Choroid plexus epithelial cell (primary cell): ENCODE data around the gene NIPAL3.
A peak's percentile ranks its signal among the peaks of the same experiment; 100 is the strongest.

Source experiments
- DNase-seq: peaks from one replicate; pipeline ENCODE4 v3.0.0-alpha.2; 2010; ENCODE audit warnings: low read depth
- H3K4me3 ChIP-seq: 2 replicates; pipeline ENCODE4 v1.5.1; 2011; ENCODE audit warnings: low read depth, mild to moderate bottlenecking, control low read depth, low read length, moderate library complexity
- TF ChIP-seq, protein P1 (sequence below): conservative IDR thresholded peaks from 2 replicates; pipeline ENCODE4 v1.5.1; 2011; ENCODE audit warnings: low read depth, mild to moderate bottlenecking, control low read depth, inconsistent platforms, low read length, moderate library complexity

The NIPAL3 gene

DNA sequence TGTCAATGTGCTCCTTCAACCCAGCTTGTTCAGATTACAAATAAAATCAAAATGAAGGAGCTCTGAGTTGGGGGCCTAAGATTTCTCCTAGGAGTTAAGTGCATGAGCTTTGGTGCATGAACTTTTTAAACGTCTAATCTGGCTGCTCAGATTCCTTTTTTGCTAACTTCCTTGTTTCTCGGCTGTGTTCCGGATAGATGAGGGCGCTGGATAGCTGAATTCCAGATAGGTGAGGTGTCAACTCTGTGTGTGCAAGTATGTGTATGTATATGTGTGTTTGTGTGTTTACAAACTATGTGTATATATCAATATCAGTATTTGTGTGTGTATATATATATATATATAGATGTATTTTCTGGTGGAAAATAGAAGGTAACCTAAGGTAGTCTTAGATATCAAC lies 49.5 kb downstream of the NIPAL3 start:
- DNase-seq, result no peak
- TF ChIP-seq, protein P1, sequence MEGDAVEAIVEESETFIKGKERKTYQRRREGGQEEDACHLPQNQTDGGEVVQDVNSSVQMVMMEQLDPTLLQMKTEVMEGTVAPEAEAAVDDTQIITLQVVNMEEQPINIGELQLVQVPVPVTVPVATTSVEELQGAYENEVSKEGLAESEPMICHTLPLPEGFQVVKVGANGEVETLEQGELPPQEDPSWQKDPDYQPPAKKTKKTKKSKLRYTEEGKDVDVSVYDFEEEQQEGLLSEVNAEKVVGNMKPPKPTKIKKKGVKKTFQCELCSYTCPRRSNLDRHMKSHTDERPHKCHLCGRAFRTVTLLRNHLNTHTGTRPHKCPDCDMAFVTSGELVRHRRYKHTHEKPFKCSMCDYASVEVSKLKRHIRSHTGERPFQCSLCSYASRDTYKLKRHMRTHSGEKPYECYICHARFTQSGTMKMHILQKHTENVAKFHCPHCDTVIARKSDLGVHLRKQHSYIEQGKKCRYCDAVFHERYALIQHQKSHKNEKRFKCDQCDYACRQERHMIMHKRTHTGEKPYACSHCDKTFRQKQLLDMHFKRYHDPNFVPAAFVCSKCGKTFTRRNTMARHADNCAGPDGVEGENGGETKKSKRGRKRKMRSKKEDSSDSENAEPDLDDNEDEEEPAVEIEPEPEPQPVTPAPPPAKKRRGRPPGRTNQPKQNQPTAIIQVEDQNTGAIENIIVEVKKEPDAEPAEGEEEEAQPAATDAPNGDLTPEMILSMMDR, result no peak
- H3K4me3 ChIP-seq, result no peak overlapping the region

DNA sequence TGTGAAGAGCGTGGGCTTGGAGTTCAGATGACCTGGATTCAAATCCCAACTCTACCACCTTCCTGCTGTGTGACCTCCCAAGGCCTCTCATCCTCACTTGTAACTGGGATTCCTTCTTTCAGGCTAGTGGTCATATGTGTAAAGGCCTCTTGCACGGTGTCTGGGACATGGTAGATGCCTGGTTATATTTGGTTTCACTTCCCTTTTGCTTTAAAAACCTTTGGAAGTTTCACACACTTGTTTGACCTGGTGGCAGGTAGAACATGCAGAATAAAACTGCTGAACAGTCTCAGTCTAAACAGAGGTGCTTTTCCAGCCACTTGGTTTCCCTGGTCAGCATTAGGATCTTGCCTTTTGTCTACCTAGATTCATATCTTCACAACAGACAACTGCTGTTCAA lies 50.0 kb downstream of the NIPAL3 start:
- TF ChIP-seq, protein P1, result no peak
- DNase-seq, result no peak
- no peak overlapping the region for H3K4me3 ChIP-seq

DNA sequence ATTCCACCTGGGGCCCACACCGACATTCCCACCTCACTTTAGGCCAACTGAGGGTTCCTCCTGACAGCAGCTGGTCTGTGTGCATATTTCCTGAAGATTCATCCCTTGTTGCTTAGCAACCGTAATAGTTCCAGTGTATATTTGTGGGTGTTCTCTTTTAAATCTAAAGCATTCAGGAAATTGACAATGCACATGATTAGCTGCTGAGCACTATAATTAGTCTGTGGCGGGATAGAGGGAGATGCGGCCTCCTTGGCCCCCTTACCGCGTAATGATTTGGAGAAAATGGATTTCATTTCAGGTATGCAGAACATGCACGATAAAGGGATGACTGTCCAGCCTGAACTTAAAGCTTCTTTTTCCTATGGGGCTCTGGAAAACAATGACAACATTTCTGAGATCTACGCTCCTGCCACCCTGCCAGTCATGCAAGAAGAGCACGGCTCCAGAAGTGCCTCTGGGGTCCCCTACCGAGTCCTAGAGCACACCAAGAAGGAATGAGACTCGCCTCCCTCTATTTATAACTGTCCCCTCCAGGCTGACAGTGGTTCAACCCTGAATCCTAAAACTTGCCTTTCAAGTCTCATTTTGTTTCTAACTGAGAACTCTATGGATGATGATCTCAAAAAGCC lies 53.2 kb downstream of the NIPAL3 start:
- H3K4me3 ChIP-seq, result no peak overlapping the region
- peak; percentile 15 for DNase-seq
- TF ChIP-seq, protein P1, result no peak

DNA sequence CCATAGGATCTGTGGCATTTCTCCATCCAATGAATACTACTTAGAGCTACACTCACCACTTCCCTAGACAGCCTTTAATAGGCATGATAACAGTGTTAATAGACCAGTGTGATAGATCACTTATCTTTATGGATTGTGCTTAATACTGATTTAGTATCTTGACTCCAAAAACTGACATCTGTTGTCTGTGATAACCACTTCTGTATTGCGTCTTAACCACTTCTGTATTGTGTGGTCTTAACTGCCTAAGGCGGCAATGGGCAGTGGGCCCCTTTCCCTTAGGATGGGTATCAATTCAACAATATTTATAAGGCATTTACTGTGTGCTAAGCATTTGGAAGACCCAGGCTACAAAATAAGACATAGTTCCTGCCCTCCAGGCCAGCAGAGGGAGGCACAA lies 55.0 kb downstream of the NIPAL3 start:
- no peak overlapping the region for H3K4me3 ChIP-seq
- TF ChIP-seq, protein P1, result no peak
- DNase-seq, result no peak

DNA sequence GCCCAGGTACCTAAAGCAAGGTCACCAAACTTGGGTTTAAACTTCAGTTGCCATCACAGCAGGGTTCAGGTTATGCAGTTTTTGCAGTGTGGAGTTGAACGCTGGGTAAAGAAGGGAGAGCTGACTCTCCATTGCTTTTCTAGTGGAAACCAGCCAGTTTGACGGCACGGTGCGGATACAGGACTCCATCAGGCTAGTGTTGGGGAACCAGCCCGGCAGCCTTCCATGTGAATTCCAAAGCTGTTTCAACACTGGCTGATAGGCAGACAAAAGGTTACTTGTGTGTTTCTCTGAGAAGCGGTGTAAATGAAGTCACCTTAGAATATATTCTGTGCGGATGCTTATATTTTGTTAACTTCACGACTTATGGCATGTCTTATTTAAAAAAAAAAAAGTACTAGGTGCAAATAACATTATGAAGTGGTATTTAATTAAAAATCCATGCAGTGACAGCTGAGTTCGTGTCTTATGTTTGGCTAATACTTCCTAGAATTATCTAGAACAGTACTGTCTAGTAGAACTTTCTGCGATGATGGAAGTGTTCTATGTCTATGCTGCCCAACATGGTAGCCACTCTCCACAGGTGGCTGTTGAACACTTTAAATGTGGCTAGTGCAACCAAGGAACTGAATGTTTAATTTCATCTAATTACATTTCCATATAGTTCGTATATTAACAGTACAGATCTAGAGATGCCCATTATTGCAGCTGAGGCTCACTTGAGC lies 57.1 kb downstream of the NIPAL3 start:
- TF ChIP-seq, protein P1, result no peak
- no peak for DNase-seq
- H3K4me3 ChIP-seq, result no peak overlapping the region

DNA sequence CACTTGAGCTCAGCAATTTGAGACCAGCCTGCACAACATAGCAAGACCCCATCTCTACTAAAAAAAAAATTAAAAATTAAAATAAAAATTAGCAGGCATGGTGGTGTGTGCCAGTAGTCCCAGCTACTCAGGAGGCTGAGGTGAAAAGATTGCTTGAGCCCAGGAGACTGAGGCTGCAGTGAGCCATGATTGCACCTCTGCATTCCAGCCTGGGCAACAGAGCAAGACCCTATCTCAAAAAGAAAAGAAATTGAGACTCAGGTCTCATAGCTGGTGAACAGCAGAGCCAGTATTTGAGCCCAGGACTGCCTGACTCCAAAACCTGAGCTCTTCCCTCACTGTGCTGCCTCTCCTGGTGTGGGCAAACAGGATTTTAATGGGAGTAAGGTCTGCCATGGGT lies 58.6 kb downstream of the NIPAL3 start:
- TF ChIP-seq, protein P1, result no peak
- no peak for DNase-seq
- no peak overlapping the region for H3K4me3 ChIP-seq

DNA sequence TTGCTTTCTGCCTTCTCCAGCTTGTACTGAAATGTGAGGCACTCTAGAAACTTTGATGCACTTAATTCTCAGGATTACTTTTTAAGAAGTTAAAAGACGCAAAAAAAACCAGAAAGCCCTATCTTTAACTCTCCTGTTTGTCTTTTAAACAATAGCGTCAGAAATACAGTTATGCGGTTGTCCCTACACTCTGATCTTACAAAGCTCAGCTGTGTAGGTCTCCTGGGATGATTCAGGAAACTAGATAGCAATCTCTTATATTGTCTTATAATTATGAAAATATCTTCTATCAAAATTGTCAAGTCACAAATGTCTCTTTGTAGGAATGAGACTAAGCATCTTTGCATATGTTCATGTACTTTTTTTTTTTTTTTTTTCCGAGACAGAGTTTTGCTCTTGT lies 60.1 kb downstream of the NIPAL3 start:
- TF ChIP-seq, protein P1, result no peak
- H3K4me3 ChIP-seq, result no peak overlapping the region
- no peak for DNase-seq
